ENCODE data around the gene MYO16.

DNA sequence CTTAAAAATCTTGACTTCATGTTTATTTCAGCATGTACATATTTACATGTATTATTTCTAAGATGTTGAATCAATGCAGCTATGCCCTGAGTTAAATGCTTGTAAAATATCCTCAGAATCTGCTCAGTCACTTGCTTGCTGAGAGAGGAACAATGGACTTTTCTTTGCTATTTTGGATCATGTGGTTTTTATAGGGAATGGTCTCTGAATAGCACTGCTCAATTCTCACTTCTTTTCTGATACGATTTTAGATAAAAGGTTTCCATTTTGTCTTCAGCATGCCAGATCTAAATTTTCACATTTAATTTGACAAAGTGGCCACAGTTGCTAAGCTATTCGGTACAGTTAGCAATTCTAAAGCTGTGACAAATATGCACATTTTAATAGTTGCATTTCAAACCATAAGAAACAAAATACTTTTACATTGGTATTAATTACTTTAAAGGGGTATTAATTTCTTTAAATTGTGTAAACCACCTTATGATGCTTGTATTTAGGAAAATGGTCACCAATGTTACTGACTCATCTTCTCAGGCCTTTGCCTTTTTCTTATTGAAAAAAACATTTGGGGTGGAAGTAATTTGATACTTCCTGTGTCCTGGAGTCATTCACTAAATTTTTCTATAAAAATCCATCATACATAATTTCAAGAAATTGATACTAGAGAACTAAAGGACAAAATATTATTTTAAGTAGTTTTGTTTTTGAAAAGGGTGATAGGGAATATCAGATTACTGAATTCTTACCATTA, 113.5 kb downstream of the MYO16 start:
- TF ChIP-seq CTCF (IDR thresholded peaks at IDR 0.05) (no peak), POLR2A (IDR thresholded peaks at IDR 0.05) (no peak)

Measured in tibial nerve (tissue), 3 donors.